DMS114 treated with DMSO at 0.1 percent for 48 hours (cell line): ENCODE measurements around the gene ANGEL2.

Experiments used
- DNase-seq: peaks from one replicate; lab custom pipeline; 2025; ENCODE audit not compliant: unreplicated experiment; lab: John Stamatoyannopoulos, UW

ANGEL2 gene

GRCh38 chr1:212953321-212953720, 62.3 kb downstream of the ANGEL2 start:
- DNase-seq: no peak

GRCh38 chr1:212952641-212952976, 63.1 kb downstream of the ANGEL2 start:
- DNase-seq: no peak

- no peak for DNase-seq
These were observed 63.6 kb downstream of the ANGEL2 start for GRCh38 chr1:212951947-212952640.

- no peak for DNase-seq
These were observed 64.3 kb downstream of the ANGEL2 start for GRCh38 chr1:212951126-212951946.

GRCh38 chr1:212950243-212951125, 65.2 kb downstream of the ANGEL2 start, which contains the start of gene VASH2:
Gene VASH2, plus strand, starts transcription at chr1:212950541. Its CDS starts 1,002 bp downstream, at chr1:212951543.
- peak; percentile 88 for DNase-seq

- no peak for DNase-seq
These were observed 65.9 kb downstream of the ANGEL2 start for GRCh38 chr1:212949771-212950170.

GRCh38 chr1:212946872-212947271, 68.8 kb downstream of the ANGEL2 start:
- no peak for DNase-seq

GRCh38 chr1:212945463-212946160, 70.1 kb downstream of the ANGEL2 start:
- DNase-seq: no peak

- DNase-seq: no peak
These were observed 70.6 kb downstream of the ANGEL2 start for GRCh38 chr1:212945056-212945455.

GRCh38 chr1:212944229-212944901, 71.3 kb downstream of the ANGEL2 start:
- no peak for DNase-seq

GRCh38 chr1:212943393-212943710, 72.3 kb downstream of the ANGEL2 start:
- DNase-seq: no peak

- no peak for DNase-seq
These were observed 72.8 kb downstream of the ANGEL2 start for GRCh38 chr1:212942679-212943392.
